Uterus (tissue), 2 donors: ENCODE results near the gene PNPO.

ENCODE experiments used
- CTCF ChIP-seq, 4 experiments: fragments of 200-600 bp in 2 of 4; fragments of 450-650 bp in 2 of 4; sonication (generic) in 2 of 4; IDR thresholded peaks; one replicate each; pipeline ENCODE4 v1.5.1; 2016 to 2019; ENCODE audit warnings: antibody characterized with exemption in 4 of 4, mild to moderate bottlenecking in 2 of 4, moderate library complexity in 1 of 4
- POLR2A ChIP-seq, 2 donors: fragments of 450-650 bp; IDR thresholded peaks; one replicate each; pipeline ENCODE4 v1.6.1; 2016; ENCODE audit warnings: antibody characterized with exemption in 2 of 2, mild to moderate bottlenecking in 1 of 2, moderate library complexity in 1 of 2

GRCh38 chr17:47962901-47963300 lies 21.5 kb downstream of the PNPO start:
- TF ChIP-seq CTCF (IDR thresholded peaks at IDR 0.05) (no peak), POLR2A (IDR thresholded peaks at IDR 0.05) (no peak)
